Nephron progenitor cell (in vitro differentiated cells): ENCODE results near the gene NLRC5.
"Not testable (repeated sequence)": the region's sequence is repeated elsewhere in the genome, so short reads cannot be mapped to it uniquely, and the experiment has no call there.

Experiments used
- DNase-seq: peaks from one replicate; pipeline ENCODE4 v3.0.0; 2021
- H3K27ac Mint-ChIP-seq: 2 replicates; pipeline ENCODE4 v1.8.0; 2021; ENCODE audit warnings: mild to moderate bottlenecking, moderate library complexity, mixed read lengths
- H3K27me3 Mint-ChIP-seq: 2 replicates; pipeline ENCODE4 v1.8.0; 2021; ENCODE audit warnings: mild to moderate bottlenecking, low read depth, mixed read lengths; ENCODE audit not compliant: poor library complexity
- H3K36me3 Mint-ChIP-seq: 2 replicates; pipeline ENCODE4 v1.8.0; 2021; ENCODE audit warnings: low read depth, mixed read lengths
- H3K4me1 Mint-ChIP-seq: 2 replicates; pipeline ENCODE4 v1.8.0; 2021; ENCODE audit warnings: mixed read lengths
- H3K4me3 Mint-ChIP-seq: 2 replicates; pipeline ENCODE4 v1.8.0; 2021; ENCODE audit warnings: mild to moderate bottlenecking, moderate library complexity, mixed read lengths
- H3K9me3 Mint-ChIP-seq: 2 replicates; pipeline ENCODE4 v1.8.0; 2021; ENCODE audit warnings: mild to moderate bottlenecking, moderate library complexity, mixed read lengths
- CTCF ChIP-seq: fragments of 200-600 bp; sonication (generic); IDR thresholded peaks from 2 replicates; pipeline ENCODE4 v1.5.0; 2021; ENCODE audit warnings: antibody characterized with exemption

The NLRC5 gene

GRCh38 chr16:56987692-56988091 is 1.7 kb upstream of the NLRC5 start:
- no peak overlapping the region for H3K4me3 Mint-ChIP-seq
- no peak for DNase-seq

GRCh38 chr16:56988161-56988947 is 1.0 kb upstream of the NLRC5 start:
- Mint-ChIP-seq H3K27me3 (peaks cover 76% of the 10 kb centered on the region), H3K27ac (no peak overlapping the region), H3K4me3 (peak overlapping the region; percentile 83), H3K36me3 (no peaks in the 10 kb centered on the region), H3K4me1 (peaks cover 15% of the 10 kb centered on the region), H3K9me3 (no peaks in the 10 kb centered on the region)
- no peak for DNase-seq
- no peak for TF ChIP-seq CTCF

More at GRCh38 chr16:56987692-56988091, 1.7 kb upstream of the NLRC5 start:
- Mint-ChIP-seq H3K9me3 (no peaks in the 10 kb centered on the region), H3K27me3 (peaks cover 69% of the 10 kb centered on the region), H3K36me3 (no peaks in the 10 kb centered on the region), H3K4me1 (peaks cover 15% of the 10 kb centered on the region), H3K27ac (no peak overlapping the region)
- no peak for TF ChIP-seq CTCF

- H3K36me3 Mint-ChIP-seq, result no peaks in the 10 kb centered on the region
- no peak for DNase-seq
- no peak for TF ChIP-seq CTCF
- no peak overlapping the region for H3K27ac Mint-ChIP-seq
- peaks cover 12% of the 10 kb centered on the region for H3K4me1 Mint-ChIP-seq
- H3K27me3 Mint-ChIP-seq, result peaks cover 84% of the 10 kb centered on the region
- H3K9me3 Mint-ChIP-seq, result no peaks in the 10 kb centered on the region
- H3K4me3 Mint-ChIP-seq, result peak overlapping the region; percentile 83
Measured at GRCh38 chr16:56989988-56990387, 631 bp downstream of the NLRC5 start.

GRCh38 chr16:56990407-56991286 is 1.3 kb downstream of the NLRC5 start:
- H3K4me1 Mint-ChIP-seq, result peaks cover 12% of the 10 kb centered on the region
- no peak for DNase-seq
- no peaks in the 10 kb centered on the region for H3K36me3 Mint-ChIP-seq
- no peaks in the 10 kb centered on the region for H3K9me3 Mint-ChIP-seq
- peak overlapping the region; percentile 83 for H3K4me3 Mint-ChIP-seq
- peaks cover 88% of the 10 kb centered on the region for H3K27me3 Mint-ChIP-seq
- TF ChIP-seq CTCF, result no peak
- no peak overlapping the region for H3K27ac Mint-ChIP-seq

GRCh38 chr16:56992431-56992830 is 3.1 kb downstream of the NLRC5 start:
- H3K9me3 Mint-ChIP-seq, H3K4me3 Mint-ChIP-seq, H3K36me3 Mint-ChIP-seq, DNase-seq, H3K27ac Mint-ChIP-seq: not testable (repeated sequence)
- peaks cover 12% of the 10 kb centered on the region for H3K4me1 Mint-ChIP-seq
- H3K27me3 Mint-ChIP-seq, result peaks cover 89% of the 10 kb centered on the region

- TF ChIP-seq CTCF, result no peak
- Mint-ChIP-seq H3K36me3 (no peaks in the 10 kb centered on the region), H3K9me3 (no peaks in the 10 kb centered on the region), H3K27ac (no peak overlapping the region), H3K4me1 (peaks cover 12% of the 10 kb centered on the region), H3K27me3 (peaks cover 87% of the 10 kb centered on the region), H3K4me3 (no peak overlapping the region)
- no peak for DNase-seq
Measured at GRCh38 chr16:56993204-56993603, 3.8 kb downstream of the NLRC5 start.
